ENCODE data around the gene PRKCB.

- TF ChIP-seq CTCF (IDR thresholded peaks at IDR 0.05 in 4 of 5, conservative IDR thresholded peaks at IDR 0.05 in 1 of 5) (no peak), POLR2A (IDR thresholded peaks at IDR 0.05) (no peak)
These were observed 41.6 kb downstream of the PRKCB start for GRCh38 chr16:23877107-23878070.

Measured in gastrocnemius medialis (tissue), 4 donors.